ENCODE measurements around the gene ZNF354B. TPM values are rescaled to one million over a fixed set of nuclear protein-coding genes. Genes with fewer than 3 reads are reported as not detected.

Gene ZNF354B
- total and polyA plus RNA-seq, 2 of the 8 experiments (the other 6 are each of a cell fraction or from before 2014, with no cell fraction given) = 5.0 to 10.8 TPM

- Histone ChIP-seq H2BK5ac (ENCODE audit: low read depth, low read length) (no peak overlapping the region), H2AK5ac (ENCODE audit: low read depth, low read length) (no peak overlapping the region), H3K9me3 (ENCODE audit: insufficient read depth in 2 of 2, low read depth in 1 of 2, low read length in 1 of 2) (peaks cover 0 to 2% of the 10 kb centered on the region in 2 experiments; a peak in 1 of 4 replicates), H3K56ac (replicated peaks; ENCODE audit: insufficient read length, low read depth, low read length) (no peak overlapping the region), H3K27me3 (replicated peaks in 1 of 4; ENCODE audit: control insufficient read depth in 3 of 4, extremely low read depth in 1 of 4, insufficient read depth in 3 of 4, low read length in 3 of 4) (peaks cover 0 to 3% (median 0%) of the 10 kb centered on the region in 4 experiments; a peak in 1 of 7 replicates), H2BK20ac (ENCODE audit: low read length) (no peak overlapping the region), H3K4me1 (replicated peaks in 1 of 4; ENCODE audit: control insufficient read depth in 3 of 4, insufficient read depth in 4 of 4, low read length in 3 of 4) (no peaks in the 10 kb centered on the region; a peak in 1 of 7 replicates), H3K79me2 (ENCODE audit: control insufficient read depth in 1 of 2, insufficient read depth in 2 of 2, low read length in 2 of 2) (no peaks in the 10 kb centered on the region; a peak in 1 of 4 replicates), H3K4me3 (ENCODE audit: extremely low read depth in 1 of 4, insufficient read depth in 2 of 4, low read depth in 3 of 4, low read length in 4 of 4) (no peak overlapping the region), H3K79me1 (ENCODE audit: low read depth, low read length) (peaks cover 3% of the 10 kb centered on the region; the same call in 1 of the 2 replicates), H2AFZ (ENCODE audit: low read length) (no peak overlapping the region), H3K9ac (replicated peaks in 1 of 4; ENCODE audit: extremely low read depth in 1 of 4, low read depth in 3 of 4, low read length in 3 of 4) (no peak overlapping the region), H3K23me2 (ENCODE audit: low read depth, low read length) (peaks cover 2% of the 10 kb centered on the region; the same call in 1 of the 2 replicates), H2BK12ac (ENCODE audit: low read depth, low read length) (no peak overlapping the region), H2BK120ac (replicated peaks; ENCODE audit: low read depth, low read length) (no peak overlapping the region), H3K4ac (replicated peaks; ENCODE audit: insufficient read length, low read depth, low read length) (no peak overlapping the region), H3K27ac (ENCODE audit: low read depth, low read length) (no peak overlapping the region), H3K18ac (ENCODE audit: extremely low read depth, low read length) (no peak overlapping the region), H3K14ac (ENCODE audit: insufficient read length) (no peak overlapping the region), H4K91ac (replicated peaks; ENCODE audit: insufficient read length, low read length) (no peak overlapping the region), H2BK15ac (ENCODE audit: low read length) (no peak overlapping the region), H3K36me3 (ENCODE audit: control insufficient read depth in 2 of 4, insufficient read depth in 4 of 4, low read length in 3 of 4) (peaks cover 0 to 9% (median 4%) of the 10 kb centered on the region in 4 experiments; a peak in 4 of 8 replicates), H3K23ac (ENCODE audit: insufficient read length) (no peak overlapping the region), H4K20me1 (replicated peaks in 1 of 2; ENCODE audit: control insufficient read depth in 1 of 2, insufficient read depth in 2 of 2, low read length in 2 of 2) (peaks cover 0 to 2% of the 10 kb centered on the region in 2 experiments), H3K4me2 (ENCODE audit: insufficient read depth in 1 of 2, low read depth in 2 of 2, low read length in 2 of 2) (no peak overlapping the region; a peak in 1 of 4 replicates), H4K5ac (ENCODE audit: insufficient read length, low read depth, low read length) (no peak overlapping the region), H4K8ac (ENCODE audit: extremely low read depth, insufficient read depth, low read length) (no peak overlapping the region)
- POLR2A ChIA-PET (ENCODE audit: partially characterized antibody) = no interaction called here
- 92% methylated on average over 8 of the region's 8 CpGs; no CpG with 5 or more reads in 1 of the 2 experiments for WGBS, 2 experiments (ENCODE audit: extremely low coverage in 1 of 2, insufficient coverage in 1 of 2, insufficient read length in 1 of 2, insufficient replicate concordance in 2 of 2, low coverage in 1 of 2, low lambda C conversion rate in 2 of 2, missing lambda C conversion rate in 1 of 2)
- FAIRE-seq = no peak
- CTCF ChIA-PET (ENCODE audit: partially characterized antibody) = interaction anchor here (0.6 kb wide), 1 partner anchor 800 kb away, joined by 3 read pairs; no protein-coding TSS in a partner anchor
- no peak for DNase-seq (ENCODE audit: low read depth in 1 of 2, low spot score in 2 of 2)
- TF ChIP-seq TAF7 (optimal IDR thresholded peaks at IDR 0.05; ENCODE audit: borderline replicate concordance, low read depth, low read length) (no peak), SIN3A (conservative IDR thresholded peaks at IDR 0.05 in 1 of 2, IDR thresholded peaks at IDR 0.05 in 1 of 2; ENCODE audit: low read depth in 1 of 2, low read length in 2 of 2) (no peak)
Measured at GRCh38 chr5:178861627-178862026, 1.9 kb downstream of the ZNF354B start.

Measured in H1 (cell line).